ENCODE results near the gene ITPR2.
"Not testable (repeated sequence)": the region's sequence is repeated elsewhere in the genome, so short reads cannot be mapped to it uniquely, and the experiment has no call there.

The ITPR2 gene

GRCh38 chr12:26654623-26655022 is 178.4 kb downstream of the ITPR2 start:
- no peak overlapping the region for H3K4me3 ChIP-seq (ENCODE audit: low read length)
- no peak for DNase-seq (ENCODE audit: low read depth, low spot score)

DNA sequence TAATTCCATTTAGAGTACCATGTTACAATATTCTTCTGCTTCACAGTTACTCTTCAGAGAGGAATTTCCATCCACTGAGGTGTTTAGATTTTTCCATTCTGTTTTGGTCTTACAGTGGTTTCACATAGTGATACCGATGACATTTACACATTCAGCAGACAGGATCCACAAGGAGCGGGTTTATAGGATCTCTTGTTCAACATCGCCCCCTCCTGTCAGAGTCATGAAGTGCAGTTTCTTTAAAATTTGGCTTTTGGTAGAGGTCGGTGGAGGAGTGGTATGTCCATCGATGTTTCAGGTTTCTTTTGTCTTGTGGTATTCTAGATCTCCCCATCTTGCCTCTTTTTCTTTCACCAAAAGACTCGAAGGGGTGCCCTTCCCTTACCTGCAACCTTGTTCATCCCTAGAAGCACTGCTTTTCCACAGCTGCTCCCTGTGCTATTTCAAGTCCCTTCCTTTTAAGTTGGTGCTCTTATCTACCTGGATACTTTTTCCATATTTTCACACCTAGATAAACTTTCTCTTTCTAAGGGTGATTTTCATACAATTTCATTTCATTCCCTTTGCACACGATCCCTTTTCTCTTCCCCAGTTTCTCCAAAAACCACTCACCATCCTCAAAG is 181.3 kb downstream of the ITPR2 start:
- DNase-seq (ENCODE audit: low read depth, low spot score) = peak; percentile 45

GRCh38 chr12:26651036-26651435 is 182.0 kb downstream of the ITPR2 start:
- no peak overlapping the region for H3K4me3 ChIP-seq (ENCODE audit: low read length)
- DNase-seq (ENCODE audit: low read depth, low spot score) = no peak

More for the DNA sequence above, 181.3 kb downstream of the ITPR2 start:
- H3K4me3 ChIP-seq (ENCODE audit: low read length) = no peak overlapping the region

DNA sequence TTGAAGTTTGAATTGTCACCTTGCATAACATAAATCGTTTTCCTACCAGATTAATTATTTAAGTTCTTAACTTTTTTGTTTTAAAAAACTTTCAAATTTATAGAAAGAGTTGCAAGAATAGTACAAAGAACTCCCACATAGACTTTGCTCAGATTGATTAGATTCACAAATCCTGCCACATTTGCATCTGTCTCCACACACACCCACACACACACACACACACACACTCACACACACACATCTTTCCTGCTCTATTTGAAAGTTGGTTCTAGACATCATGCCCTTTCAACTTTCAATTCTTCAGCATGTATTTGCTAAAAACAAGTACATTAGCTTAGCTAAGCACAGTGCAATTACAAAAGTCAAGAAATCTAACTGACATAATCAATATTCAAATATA is 184.0 kb downstream of the ITPR2 start:
- DNase-seq (ENCODE audit: low read depth, low spot score) = no peak
- no peak overlapping the region for H3K4me3 ChIP-seq (ENCODE audit: low read length)

- no peak overlapping the region for H3K4me3 ChIP-seq (ENCODE audit: low read length)
- DNase-seq (ENCODE audit: low read depth, low spot score) = no peak
Observed at GRCh38 chr12:26648584-26648983, 184.4 kb downstream of the ITPR2 start.

DNA sequence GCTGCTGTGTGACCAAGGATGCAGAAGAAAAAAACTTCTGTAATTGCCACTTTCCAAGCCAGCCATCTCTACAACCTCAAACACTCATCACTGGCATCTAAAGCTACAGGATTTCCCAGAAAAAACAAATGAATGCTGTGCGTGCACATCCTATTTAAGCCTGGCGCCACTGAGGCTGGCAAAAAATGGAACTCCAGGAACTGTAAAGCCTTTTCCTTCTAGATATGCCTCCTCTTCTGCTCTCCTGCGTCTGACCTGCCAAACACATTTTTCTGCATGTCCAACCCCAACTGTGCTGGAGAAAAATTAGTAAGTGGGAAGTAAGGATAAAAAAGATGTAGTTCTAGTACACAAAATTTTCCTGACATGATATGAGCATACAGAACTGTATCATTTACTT is 184.9 kb downstream of the ITPR2 start:
- no peak overlapping the region for H3K4me3 ChIP-seq (ENCODE audit: low read length)
- DNase-seq (ENCODE audit: low read depth, low spot score) = no peak

GRCh38 chr12:26647088-26647487 is 185.9 kb downstream of the ITPR2 start:
- H3K4me3 ChIP-seq (ENCODE audit: low read length) = no peak overlapping the region
- no peak for DNase-seq (ENCODE audit: low read depth, low spot score)

DNA sequence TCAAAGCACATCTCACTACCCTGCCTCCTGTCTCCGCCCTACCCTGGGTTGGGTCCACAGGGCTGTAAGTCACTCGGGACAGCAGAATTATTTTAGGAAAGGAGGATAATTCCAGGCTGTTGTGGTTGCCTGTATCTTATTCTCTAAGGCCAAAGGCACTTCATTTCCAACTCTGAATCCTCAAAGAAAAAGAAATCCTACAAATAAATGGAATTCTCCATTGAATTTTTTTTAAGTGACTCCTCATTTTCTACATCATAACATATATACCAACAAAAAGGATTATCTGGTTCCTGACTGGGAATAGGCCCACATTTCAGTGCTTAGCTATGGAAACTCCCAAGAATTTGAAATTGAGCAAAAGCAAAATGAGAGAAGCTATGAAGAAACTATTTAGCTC is 186.4 kb downstream of the ITPR2 start:
- no peak for DNase-seq (ENCODE audit: low read depth, low spot score)
- H3K4me3 ChIP-seq (ENCODE audit: low read length) = no peak overlapping the region

DNA sequence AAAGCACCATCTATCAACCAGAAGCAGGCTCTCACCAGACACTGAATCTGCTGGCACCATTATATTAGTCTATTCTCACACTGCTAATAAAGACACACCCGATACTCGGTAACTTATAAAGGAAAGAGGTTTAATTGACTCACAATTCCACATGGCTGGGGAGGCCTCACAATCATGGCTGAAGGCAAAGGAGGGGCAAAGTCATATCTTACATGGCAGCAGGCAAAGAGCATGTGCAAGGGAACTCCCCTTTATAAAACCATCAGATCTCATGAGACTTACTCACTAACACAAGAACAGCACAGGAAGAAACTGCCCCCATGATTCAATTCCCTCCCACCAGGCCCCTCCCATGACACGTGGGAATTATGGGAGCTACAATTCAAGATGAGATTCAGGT is 188.6 kb downstream of the ITPR2 start:
- DNase-seq (ENCODE audit: low read depth, low spot score); H3K4me3 ChIP-seq (ENCODE audit: low read length): not testable (repeated sequence)

DNA sequence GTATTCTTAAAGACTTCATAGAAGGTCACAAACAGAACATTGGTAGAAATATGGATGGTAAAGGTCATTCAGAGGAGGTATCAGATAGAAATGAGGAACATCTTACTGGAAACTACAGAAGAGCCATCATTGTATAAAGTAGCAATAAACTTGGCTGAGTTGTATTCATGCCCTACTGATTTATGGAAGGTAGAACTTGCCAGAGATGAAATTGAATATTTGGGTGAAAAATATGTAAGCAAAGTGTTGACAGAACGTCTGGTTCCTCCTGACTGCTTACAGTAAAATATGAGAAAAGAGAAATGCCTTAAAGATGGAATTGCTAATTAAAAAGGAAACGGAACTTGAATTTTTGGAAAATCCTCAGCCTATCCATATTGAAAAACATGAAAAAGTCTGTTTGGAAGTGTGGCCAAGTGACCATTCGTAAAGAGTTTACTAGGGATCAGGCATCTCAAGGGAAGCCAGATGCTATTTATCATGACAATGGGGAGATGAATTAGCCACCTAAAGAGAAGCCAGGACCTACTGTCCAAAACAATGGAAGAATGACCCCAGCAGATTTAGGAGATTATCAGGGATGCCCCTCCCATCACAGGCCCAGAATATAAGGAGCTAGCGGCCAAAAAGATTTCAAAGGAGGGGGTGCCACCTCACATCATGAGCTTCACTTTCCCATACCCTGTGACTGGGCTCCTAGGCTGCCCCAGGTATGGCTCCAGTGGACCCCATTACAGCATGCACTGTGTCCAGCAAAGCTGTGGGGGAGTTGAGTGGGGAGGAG is 189.3 kb downstream of the ITPR2 start:
- no peak for DNase-seq (ENCODE audit: low read depth, low spot score)
- H3K4me3 ChIP-seq (ENCODE audit: low read length) = no peak overlapping the region

GRCh38 chr12:26642361-26642760 is 190.6 kb downstream of the ITPR2 start:
- no peak overlapping the region for H3K4me3 ChIP-seq (ENCODE audit: low read length)
- DNase-seq (ENCODE audit: low read depth, low spot score) = no peak

GRCh38 chr12:26636710-26637328 is 196.2 kb downstream of the ITPR2 start:
- no peak overlapping the region for H3K4me3 ChIP-seq (ENCODE audit: low read length)
- DNase-seq (ENCODE audit: low read depth, low spot score) = no peak

DNA sequence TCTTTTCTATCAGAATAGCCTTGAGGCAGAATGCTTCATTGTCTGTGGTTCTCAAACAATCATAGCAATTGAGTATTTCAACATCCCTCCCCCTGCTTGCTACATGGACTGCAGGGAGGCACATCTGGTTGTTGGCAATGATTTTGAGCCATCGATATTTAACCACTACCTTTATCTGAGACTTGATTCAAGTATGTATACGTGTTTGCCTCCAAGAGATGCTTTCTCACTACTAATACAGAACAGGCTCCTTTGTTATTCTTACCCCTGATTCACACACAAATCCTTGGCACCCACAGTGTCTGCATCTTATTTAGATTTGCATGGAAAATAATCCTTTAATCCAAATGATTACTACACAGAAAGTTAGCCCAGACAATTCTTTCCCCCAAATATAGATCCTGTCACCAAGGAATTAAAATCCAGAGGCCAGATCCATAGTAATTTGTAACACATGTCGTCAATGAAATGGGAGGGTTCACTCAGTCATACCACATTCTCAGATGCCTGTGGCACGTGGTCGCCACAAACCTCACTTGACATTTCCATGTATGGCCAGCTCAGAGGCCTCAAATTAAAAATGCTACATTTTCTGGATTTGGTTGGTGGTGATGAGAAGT is 199.3 kb downstream of the ITPR2 start:
- DNase-seq (ENCODE audit: low read depth, low spot score) = no peak
- no peak overlapping the region for H3K4me3 ChIP-seq (ENCODE audit: low read length)

GRCh38 chr12:26632756-26633155 is 200.2 kb downstream of the ITPR2 start:
- no peak for DNase-seq (ENCODE audit: low read depth, low spot score)

DNA sequence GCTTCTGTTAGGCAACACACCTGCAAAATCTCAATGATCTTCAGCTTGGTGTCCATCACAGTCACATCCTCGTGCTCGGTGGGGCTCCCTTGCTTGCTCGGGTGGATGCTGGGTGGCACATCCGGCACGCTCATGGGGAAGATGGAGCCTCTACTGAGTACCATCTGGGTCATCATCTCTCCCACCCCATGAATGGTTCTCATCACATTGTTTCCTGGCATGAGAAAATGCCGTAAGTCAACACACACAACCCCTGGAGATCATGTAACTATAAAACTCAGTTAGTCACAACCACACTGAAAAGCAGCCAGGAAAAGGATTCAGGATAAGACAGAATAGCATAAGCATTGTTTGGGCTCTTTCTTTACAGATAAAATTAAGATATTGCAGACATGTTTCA is 201.1 kb downstream of the ITPR2 start:
- no peak for DNase-seq (ENCODE audit: low read depth, low spot score)
- H3K4me3 ChIP-seq (ENCODE audit: low read length) = no peak overlapping the region

More at GRCh38 chr12:26632756-26633155, 200.2 kb downstream of the ITPR2 start:
- H3K4me3 ChIP-seq (ENCODE audit: low read length) = no peak overlapping the region

- H3K4me3 ChIP-seq (ENCODE audit: low read length) = no peak overlapping the region
- no peak for DNase-seq (ENCODE audit: low read depth, low spot score)
Observed at GRCh38 chr12:26630546-26631027, 202.4 kb downstream of the ITPR2 start.

DNA sequence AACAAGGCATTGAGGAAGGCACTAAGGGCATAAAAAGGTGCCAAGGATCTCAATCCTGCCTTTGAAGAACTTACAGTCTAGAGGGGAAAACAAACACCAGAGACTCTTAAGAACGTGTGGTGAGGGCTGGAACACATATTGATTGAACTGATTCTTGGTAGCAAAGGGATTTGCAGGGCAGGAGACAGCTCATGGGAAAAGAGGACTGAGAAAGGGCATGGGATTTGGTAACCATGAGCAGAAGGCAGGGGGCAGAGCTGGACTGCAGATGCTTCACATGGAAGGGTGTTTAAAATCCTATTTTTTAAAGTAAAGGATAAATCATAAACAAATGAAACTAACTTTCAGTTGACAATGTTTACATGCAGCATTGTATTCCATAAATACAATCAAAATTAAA is 203.1 kb downstream of the ITPR2 start:
- no peak for DNase-seq (ENCODE audit: low read depth, low spot score)

GRCh38 chr12:26628234-26628633 is 204.8 kb downstream of the ITPR2 start:
- no peak for DNase-seq (ENCODE audit: low read depth, low spot score)
- no peak overlapping the region for H3K4me3 ChIP-seq (ENCODE audit: low read length)

More for the DNA sequence above, 203.1 kb downstream of the ITPR2 start:
- H3K4me3 ChIP-seq (ENCODE audit: low read length) = no peak overlapping the region

GRCh38 chr12:26627335-26627734 is 205.7 kb downstream of the ITPR2 start:
- H3K4me3 ChIP-seq (ENCODE audit: low read length) = no peak overlapping the region
- no peak for DNase-seq (ENCODE audit: low read depth, low spot score)

DNA sequence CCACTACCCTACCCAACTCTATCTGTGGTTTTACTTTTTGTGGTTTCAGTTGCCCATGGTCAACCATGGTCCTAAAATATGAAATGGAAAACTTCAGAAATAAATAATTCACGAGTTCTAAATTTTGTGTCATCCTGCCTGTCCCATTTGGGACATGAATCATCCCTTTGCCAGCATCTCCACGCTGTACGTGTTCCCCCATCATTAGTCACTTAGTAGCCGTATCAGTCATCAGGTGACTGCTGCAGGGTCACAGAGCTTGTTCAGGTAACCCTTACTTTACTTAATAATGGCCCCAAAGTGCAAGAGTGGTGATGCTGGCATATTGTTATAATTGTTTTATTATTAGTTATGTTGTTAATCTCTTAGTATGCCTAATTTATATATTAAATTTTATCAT is 209.9 kb downstream of the ITPR2 start:
- DNase-seq (ENCODE audit: low read depth, low spot score) = no peak
- H3K4me3 ChIP-seq (ENCODE audit: low read length) = no peak overlapping the region

Measured in Jurkat, Clone E6-1 (cell line).